ENCODE results near the gene MRPL20. TPM values are rescaled to one million over a fixed set of nuclear protein-coding genes. Genes with fewer than 3 reads are reported as not detected.

The MRPL20 gene
- polyA plus RNA-seq, 1 donor (not counting 4 experiments of a cell fraction or from before 2014, with no cell fraction given): 133 TPM

DNA sequence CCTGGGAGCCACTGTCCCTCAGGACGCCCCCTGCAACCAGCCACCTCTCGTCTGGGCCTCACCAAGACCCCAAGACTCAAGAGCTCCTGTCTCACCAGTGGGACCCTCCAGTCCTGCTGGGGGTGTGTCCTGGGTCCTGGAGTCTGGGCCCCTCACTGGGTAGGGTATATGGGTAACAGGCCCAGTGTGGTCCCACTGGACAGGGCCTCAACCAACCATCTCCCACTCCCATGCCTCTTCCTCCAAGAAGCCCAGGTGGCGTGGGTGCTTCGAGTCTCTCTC is 27.7 kb upstream of the MRPL20 start:
- no peak for DNase-seq (ENCODE audit: low read depth, low spot score)
- Histone ChIP-seq H3K36me3 (ENCODE audit: control insufficient read depth in 2 of 2, extremely low read depth in 1 of 2, insufficient read depth in 2 of 2, low read length in 2 of 2) (no peaks in the 10 kb centered on the region), H3K4me3 (ENCODE audit: control insufficient read depth in 2 of 3, extremely low read depth in 1 of 3, insufficient read depth in 2 of 3, low read depth in 1 of 3, low read length in 3 of 3) (no peak overlapping the region), H3K79me2 (ENCODE audit: control insufficient read depth, insufficient read depth, low read length) (no peaks in the 10 kb centered on the region), H3K27me3 (ENCODE audit: control insufficient read depth, extremely low read depth, insufficient read depth, low read length) (no peaks in the 10 kb centered on the region), H3K9me1 (ENCODE audit: control insufficient read depth, extremely low read depth, insufficient read depth, low read length) (no peaks in the 10 kb centered on the region), H2AFZ (ENCODE audit: control insufficient read depth, low read length) (no peak overlapping the region), H3K9ac (ENCODE audit: control insufficient read depth, extremely low read depth, insufficient read depth, low read length) (no peak overlapping the region), H3K4me1 (ENCODE audit: control insufficient read depth, extremely low read depth, insufficient read depth, low read length) (peaks cover 27% of the 10 kb centered on the region), H3K9me3 (ENCODE audit: control insufficient read depth, low read depth, low read length) (no peaks in the 10 kb centered on the region), H4K20me1 (ENCODE audit: control insufficient read depth, extremely low read depth, insufficient read depth, low read length) (no peaks in the 10 kb centered on the region), H3K4me2 (ENCODE audit: control insufficient read depth, extremely low read depth, insufficient read depth, low read depth, low read length) (no peak overlapping the region), H3K27ac (ENCODE audit: control insufficient read depth, insufficient read depth, low read length) (no peak overlapping the region)
- dilution Hi-C loops (cut with MboI; ENCODE audit: extremely low pct_ligation_motif_present, low sequenced_read_pairs): no loop called here
- TF ChIP-seq CTCF (optimal IDR thresholded peaks at IDR 0.05 in 1 of 3, IDR thresholded peaks at IDR 0.05 in 1 of 3, conservative IDR thresholded peaks at IDR 0.05 in 1 of 3; ENCODE audit: extremely low read depth in 1 of 3, insufficient read depth in 2 of 3, low read length in 3 of 3): no peak
- TF ChIP-seq EZH2 (IDR thresholded peaks at IDR 0.05; ENCODE audit: low read length): no peak
- FAIRE-seq: no peak

GRCh38 chr1:1434131-1434823 is 27.2 kb upstream of the MRPL20 start:
- Histone ChIP-seq H3K36me3 (ENCODE audit: control insufficient read depth in 2 of 2, extremely low read depth in 1 of 2, insufficient read depth in 2 of 2, low read length in 2 of 2) (no peaks in the 10 kb centered on the region), H3K4me1 (ENCODE audit: control insufficient read depth, extremely low read depth, insufficient read depth, low read length) (peaks cover 27% of the 10 kb centered on the region), H4K20me1 (ENCODE audit: control insufficient read depth, extremely low read depth, insufficient read depth, low read length) (no peaks in the 10 kb centered on the region), H3K79me2 (ENCODE audit: control insufficient read depth, insufficient read depth, low read length) (no peaks in the 10 kb centered on the region), H3K9ac (ENCODE audit: control insufficient read depth, extremely low read depth, insufficient read depth, low read length) (peak overlapping the region; percentile 52), H3K9me1 (ENCODE audit: control insufficient read depth, extremely low read depth, insufficient read depth, low read length) (no peaks in the 10 kb centered on the region), H3K4me2 (ENCODE audit: control insufficient read depth, extremely low read depth, insufficient read depth, low read depth, low read length) (peak overlapping the region; percentile 56), H3K27me3 (ENCODE audit: control insufficient read depth, extremely low read depth, insufficient read depth, low read length) (no peaks in the 10 kb centered on the region), H3K27ac (ENCODE audit: control insufficient read depth, insufficient read depth, low read length) (no peak overlapping the region), H3K9me3 (ENCODE audit: control insufficient read depth, low read depth, low read length) (no peaks in the 10 kb centered on the region), H2AFZ (ENCODE audit: control insufficient read depth, low read length) (peak overlapping the region; percentile 75), H3K4me3 (ENCODE audit: control insufficient read depth in 2 of 3, extremely low read depth in 1 of 3, insufficient read depth in 2 of 3, low read depth in 1 of 3, low read length in 3 of 3) (no peak overlapping the region)
- TF ChIP-seq CTCF (optimal IDR thresholded peaks at IDR 0.05 in 1 of 3, IDR thresholded peaks at IDR 0.05 in 1 of 3, conservative IDR thresholded peaks at IDR 0.05 in 1 of 3; ENCODE audit: extremely low read depth in 1 of 3, insufficient read depth in 2 of 3, low read length in 3 of 3) (no peak), EZH2 (IDR thresholded peaks at IDR 0.05; ENCODE audit: low read length) (no peak)
- FAIRE-seq (no peak), DNase-seq (ENCODE audit: low read depth, low spot score) (no peak)
- dilution Hi-C loops (cut with MboI; ENCODE audit: extremely low pct_ligation_motif_present, low sequenced_read_pairs): no loop called here

Measured in keratinocyte (primary cell).